Muscle layer of colon (tissue), 2 donors: Measurements from ENCODE around the gene CXCL9.
"Not testable (repeated sequence)": the region's sequence is repeated elsewhere in the genome, so short reads cannot be mapped to it uniquely, and the experiment has no call there.

ENCODE experiments used
- H3K27ac ChIP-seq: one replicate; pipeline ENCODE4 v1.7.0; 2013; ENCODE audit warnings: low read depth, mild to moderate bottlenecking, low read length, moderate library complexity
- H3K27me3 ChIP-seq, 2 donors: one replicate each; pipeline ENCODE4 v1.7.0; 2013; ENCODE audit warnings: low read length in 2 of 2, mild to moderate bottlenecking in 2 of 2; ENCODE audit not compliant: insufficient read depth in 2 of 2, control insufficient read depth in 1 of 2
- H3K36me3 ChIP-seq: one replicate; pipeline ENCODE4 v1.7.0; 2013; ENCODE audit warnings: mild to moderate bottlenecking, low read length; ENCODE audit not compliant: insufficient read depth
- H3K4me1 ChIP-seq: one replicate; pipeline ENCODE4 v1.7.0; 2013; ENCODE audit warnings: mild to moderate bottlenecking, low read length; ENCODE audit not compliant: insufficient read depth
- H3K4me3 ChIP-seq, 2 donors: one replicate each; pipeline ENCODE4 v1.7.0; 2013; ENCODE audit warnings: low read length in 2 of 2, low read depth in 1 of 2, mild to moderate bottlenecking in 1 of 2, moderate library complexity in 1 of 2
- H3K9ac ChIP-seq: one replicate; pipeline ENCODE4 v1.7.0; 2013; ENCODE audit warnings: low read length
- H3K9me3 ChIP-seq: one replicate; pipeline ENCODE4 v1.7.0; 2013; ENCODE audit warnings: mild to moderate bottlenecking, low read length
- donor health status: abdominal sarcoma.
- donor health status: Adenocarcinoma of cecum.

The CXCL9 gene

DNA sequence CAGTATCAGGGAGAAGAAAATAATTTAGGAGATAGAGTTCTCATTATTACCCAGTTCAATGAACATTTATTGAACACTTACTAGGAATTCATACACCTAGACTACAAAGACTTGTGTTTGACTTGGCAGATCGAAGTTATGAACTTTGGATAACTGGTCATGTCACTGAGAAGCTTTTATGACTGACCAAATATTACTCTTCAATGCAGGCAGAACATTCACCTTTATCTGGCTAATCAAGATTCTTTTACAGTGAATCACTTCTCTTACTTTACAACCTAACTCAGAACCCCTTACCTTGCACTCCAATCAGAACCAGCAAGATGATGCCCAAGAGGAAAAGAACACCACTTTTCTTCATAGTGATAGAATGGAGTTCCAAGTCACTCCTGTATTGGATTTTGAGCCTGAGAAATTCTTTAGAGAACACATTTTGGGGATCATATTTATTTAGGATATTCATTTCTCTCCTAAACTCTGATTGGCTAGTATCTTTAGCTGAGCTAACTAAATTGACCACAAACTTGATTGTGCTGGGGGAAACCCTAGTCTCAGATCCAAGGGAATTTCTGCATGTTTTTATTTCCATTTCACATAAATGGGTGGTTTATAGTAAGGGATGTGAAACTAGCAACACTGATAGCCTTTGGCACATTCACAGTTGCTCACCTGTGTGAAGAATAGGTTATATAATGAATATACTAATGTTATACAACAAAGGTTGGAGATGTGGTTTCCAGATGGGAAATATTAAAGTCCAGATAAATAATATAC is at the start of gene CXCL9:
Gene CXCL9, minus strand, starts transcription at position 421 of the 774 bp plus-strand sequence. Its CDS starts 60 bp downstream, at position 361.
- Histone ChIP-seq H3K36me3 (no peaks in the 10 kb centered on the region), H3K9ac (no peak within 1 kb of the TSS), H3K4me1 (peaks cover 4% of the 10 kb centered on the region), H3K27ac (no peak within 1 kb of the TSS), H3K4me3 (no peak within 1 kb of the TSS), H3K9me3 (no peaks in the 10 kb centered on the region), H3K27me3 (no peaks in the 10 kb centered on the region)

DNA sequence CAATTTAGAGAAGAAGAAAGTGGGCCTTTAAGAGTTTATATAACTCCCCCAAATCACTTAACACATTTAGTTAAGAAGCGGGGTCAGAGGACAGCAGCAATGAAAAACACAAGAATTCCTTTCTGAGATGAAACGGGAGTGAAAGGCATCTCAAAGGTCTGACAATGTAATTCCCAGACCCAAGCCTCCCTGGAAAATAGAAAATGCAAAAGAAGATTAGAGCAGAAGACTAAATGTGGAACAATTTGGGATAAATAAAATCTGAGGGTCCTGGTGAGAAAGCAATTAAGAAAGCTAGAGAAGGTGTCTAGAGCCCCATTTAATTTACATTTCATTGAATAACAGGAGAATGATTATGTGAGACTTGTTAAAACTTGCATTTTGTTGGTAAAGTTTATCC is 48.1 kb upstream of the CXCL9 start:
- Histone ChIP-seq H3K27ac (no peak overlapping the region), H3K9me3 (no peaks in the 10 kb centered on the region), H3K4me1 (no peaks in the 10 kb centered on the region), H3K9ac (no peak overlapping the region), H3K36me3 (no peaks in the 10 kb centered on the region), H3K27me3 (peaks cover 0 to 11% of the 10 kb centered on the region in 2 donors), H3K4me3 (no peak overlapping the region)

DNA sequence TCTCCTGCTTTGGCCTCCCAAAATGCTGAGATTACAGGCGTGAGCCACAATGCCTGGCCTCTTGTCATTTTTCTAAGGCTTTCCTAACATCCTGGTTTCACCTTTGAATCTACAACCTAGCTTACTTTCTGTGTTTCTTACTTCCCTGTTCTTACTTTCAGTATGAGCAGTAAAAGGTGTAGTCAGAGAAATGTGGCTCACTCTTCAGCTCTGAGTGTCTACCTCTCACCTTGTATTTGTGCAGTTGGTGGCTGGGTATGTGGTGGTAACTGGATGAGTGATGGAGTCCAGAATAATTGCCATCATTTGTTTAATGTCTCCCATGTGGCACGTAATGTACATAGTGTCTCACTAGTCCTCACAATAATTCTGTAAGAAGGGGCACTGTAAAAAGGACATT is 47.7 kb upstream of the CXCL9 start:
- H3K4me3 ChIP-seq, result no peak overlapping the region

DNA sequence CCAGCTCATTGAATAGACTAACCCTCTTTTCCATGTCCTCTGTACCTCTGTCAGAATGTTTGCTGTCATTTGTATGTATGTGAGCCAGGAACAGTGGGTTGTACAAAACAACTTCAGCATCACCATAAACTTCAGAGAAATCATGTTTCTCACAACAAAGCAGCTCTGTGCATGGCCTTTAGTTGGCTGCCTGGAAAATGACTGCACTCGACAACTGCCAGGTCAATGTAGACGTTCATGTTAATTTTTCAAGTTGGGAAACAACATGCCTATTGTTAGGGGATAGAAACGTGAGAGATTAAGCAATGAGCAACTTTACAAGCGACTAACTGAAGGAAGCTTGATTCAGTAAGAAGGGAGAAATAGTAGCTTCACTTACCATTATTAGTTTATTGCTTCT is 46.4 kb upstream of the CXCL9 start:
- Histone ChIP-seq H3K27me3 (peaks cover 0 to 11% of the 10 kb centered on the region in 2 donors), H3K4me1 (no peaks in the 10 kb centered on the region), H3K36me3 (no peaks in the 10 kb centered on the region), H3K4me3 (no peak overlapping the region), H3K27ac (no peak overlapping the region), H3K9ac (no peak overlapping the region), H3K9me3 (no peaks in the 10 kb centered on the region)

More for the DNA sequence above, 47.7 kb upstream of the CXCL9 start:
- Histone ChIP-seq H3K9me3 (no peaks in the 10 kb centered on the region), H3K4me1 (no peaks in the 10 kb centered on the region), H3K27ac (no peak overlapping the region), H3K36me3 (no peaks in the 10 kb centered on the region), H3K27me3 (peaks cover 0 to 11% of the 10 kb centered on the region in 2 donors), H3K9ac (no peak overlapping the region)

DNA sequence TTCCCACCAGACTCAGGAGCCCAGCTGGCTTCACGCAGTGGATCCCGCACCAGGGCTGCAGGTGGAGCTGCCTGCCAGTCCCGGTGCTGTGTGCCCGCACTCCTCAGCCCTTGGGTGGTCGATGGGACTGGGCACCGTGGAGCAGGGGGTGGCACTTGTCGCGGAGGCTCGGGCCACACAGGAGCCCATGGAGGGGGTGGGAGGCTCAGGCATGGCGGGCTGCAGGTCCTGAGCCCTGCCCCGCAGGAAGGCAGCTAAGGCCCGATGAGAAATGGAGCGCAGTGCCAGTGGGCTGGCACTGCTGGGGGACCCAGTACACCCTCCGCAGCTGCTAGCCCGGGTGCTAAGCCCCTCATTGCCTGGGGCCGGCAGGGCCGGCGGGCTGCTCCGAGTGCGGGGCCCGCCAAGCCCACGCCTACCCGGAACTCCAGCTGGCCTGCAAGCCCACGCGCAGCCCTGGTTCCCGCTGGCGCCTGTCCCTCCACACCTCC is 43.3 kb upstream of the CXCL9 start:
- not testable (repeated sequence) for H3K9me3 ChIP-seq, H3K27ac ChIP-seq, H3K36me3 ChIP-seq, H3K27me3 ChIP-seq, H3K4me3 ChIP-seq, H3K9ac ChIP-seq, H3K4me1 ChIP-seq

DNA sequence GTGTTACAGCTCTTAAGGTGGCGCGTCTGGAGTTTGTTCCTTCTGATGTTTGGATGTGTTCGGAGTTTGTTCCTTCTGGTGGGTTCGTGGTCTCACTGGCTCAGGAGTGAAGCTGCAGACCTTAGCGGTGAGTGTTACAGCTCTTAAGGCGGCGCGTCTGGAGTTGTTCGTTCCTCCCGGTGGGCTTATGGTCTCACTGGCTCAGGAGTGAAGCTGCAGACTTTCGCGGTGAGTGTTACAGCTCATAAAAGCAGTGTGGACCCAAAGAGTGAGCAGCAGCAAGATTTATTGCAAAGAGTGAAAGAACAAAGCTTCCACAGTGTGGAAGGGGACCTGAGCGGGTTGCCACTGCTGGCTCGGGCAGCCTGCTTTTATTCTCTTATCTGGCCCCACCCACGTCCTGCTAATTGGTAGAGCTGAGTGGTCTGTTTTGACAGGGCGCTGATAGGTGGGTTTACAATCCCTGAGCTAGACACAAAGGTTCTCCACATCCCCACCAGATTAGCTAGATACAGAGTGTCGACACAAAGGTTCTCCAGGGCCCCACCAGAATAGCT is 42.6 kb upstream of the CXCL9 start:
- not testable (repeated sequence) for H3K27ac ChIP-seq, H3K9ac ChIP-seq, H3K9me3 ChIP-seq, H3K36me3 ChIP-seq, H3K27me3 ChIP-seq, H3K4me3 ChIP-seq, H3K4me1 ChIP-seq

DNA sequence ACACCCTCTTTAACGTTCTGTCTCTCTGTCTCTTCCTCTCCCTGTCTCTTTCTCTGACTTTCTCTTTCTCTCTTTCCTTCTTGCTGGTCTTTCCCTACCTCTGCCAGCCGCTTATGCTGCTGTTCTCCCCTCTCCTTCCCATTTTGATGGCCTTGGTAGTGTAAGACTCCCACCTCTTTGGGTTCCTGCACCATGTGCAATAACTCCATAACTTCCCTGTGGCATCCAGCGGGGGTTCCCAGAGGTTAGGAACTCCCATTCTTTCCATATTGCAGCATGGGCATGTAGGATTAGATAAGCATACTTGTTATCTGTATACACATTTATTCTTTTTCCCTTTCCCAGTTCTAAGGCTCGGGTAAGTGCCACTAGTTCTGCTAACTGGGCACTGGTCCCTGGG is 37.4 kb upstream of the CXCL9 start:
- not testable (repeated sequence) for H3K9ac ChIP-seq, H3K27me3 ChIP-seq, H3K4me1 ChIP-seq, H3K27ac ChIP-seq, H3K36me3 ChIP-seq, H3K4me3 ChIP-seq, H3K9me3 ChIP-seq

DNA sequence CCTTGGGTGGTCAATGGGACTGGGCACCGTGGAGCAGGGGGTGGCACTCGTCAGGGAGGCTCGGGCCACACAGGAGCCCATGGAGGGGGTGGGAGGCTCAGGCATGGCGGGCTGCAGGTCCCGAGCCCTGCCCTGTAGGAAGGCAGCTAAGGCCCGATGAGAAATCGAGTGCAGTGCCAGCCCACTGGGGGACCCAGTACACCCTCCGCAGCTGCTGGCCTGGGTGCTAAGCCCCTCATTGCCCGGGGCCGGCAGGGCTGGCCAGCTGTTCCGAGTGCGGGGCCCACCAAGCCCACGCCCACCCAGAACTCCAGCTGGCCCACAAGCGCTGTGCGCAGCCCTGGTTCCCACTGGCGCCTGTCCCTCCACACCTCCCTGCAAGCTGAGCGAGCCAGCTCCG is 36.0 kb upstream of the CXCL9 start:
- not testable (repeated sequence) for H3K36me3 ChIP-seq, H3K9me3 ChIP-seq, H3K27me3 ChIP-seq, H3K27ac ChIP-seq, H3K9ac ChIP-seq, H3K4me1 ChIP-seq, H3K4me3 ChIP-seq

DNA sequence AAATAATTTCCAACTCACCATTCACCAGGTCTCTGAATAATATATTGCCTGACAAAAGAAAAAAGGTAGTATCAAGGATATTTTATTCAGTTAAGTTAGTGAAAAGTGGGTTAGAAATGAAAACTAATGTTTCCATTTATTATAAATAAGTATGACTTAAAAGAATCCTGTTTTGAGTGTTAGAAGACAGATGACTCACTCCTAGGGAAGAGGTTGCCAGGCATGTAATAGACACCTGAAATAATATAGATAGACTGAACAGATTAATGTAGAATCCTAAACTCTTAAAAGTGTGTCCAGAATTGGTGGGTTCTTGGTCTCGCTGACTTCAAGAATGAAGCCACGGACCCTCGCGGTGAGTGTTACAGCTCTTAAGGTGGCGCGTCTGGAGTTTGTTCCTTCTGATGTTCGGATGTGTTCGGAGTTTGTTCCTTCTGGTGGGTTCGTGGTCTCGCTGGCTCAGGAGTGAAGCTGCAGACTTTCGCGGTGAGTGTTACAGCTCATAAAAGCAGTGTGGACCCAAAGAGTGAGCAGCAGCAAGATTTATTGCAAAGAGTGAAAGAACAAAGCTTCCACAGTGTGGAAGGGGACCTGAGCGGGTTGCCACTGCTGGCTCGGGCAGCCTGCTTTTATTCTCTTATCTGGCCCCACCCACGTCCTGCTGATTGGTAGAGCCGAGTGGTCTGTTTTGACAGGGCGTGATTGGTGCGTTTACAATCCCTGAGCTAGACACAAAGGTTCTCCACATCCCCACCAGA is 35.1 kb upstream of the CXCL9 start:
- H3K27ac ChIP-seq, H3K4me3 ChIP-seq, H3K9me3 ChIP-seq, H3K36me3 ChIP-seq, H3K9ac ChIP-seq, H3K4me1 ChIP-seq, H3K27me3 ChIP-seq: not testable (repeated sequence)

DNA sequence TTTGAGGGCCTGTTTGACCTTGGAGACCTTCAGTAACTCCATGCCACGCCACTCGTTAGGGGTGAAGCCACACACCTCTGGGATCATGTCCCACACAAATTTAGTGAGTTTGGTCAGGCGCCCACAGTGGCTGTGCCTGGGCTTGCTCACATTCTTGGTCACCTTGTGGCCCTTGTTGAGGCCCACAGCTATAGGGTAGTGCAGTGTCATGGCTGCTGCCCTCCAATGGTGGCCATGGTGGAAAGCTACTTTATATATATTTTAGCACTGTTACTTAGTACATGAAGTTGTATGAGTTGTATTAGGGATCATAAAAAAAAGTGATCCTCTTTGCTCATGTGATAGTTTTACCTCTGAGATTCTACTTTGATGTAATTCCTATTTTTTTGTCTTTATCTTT is 29.5 kb upstream of the CXCL9 start:
- Histone ChIP-seq H3K27ac (no peak overlapping the region), H3K27me3 (no peaks in the 10 kb centered on the region), H3K9ac (no peak overlapping the region), H3K36me3 (no peaks in the 10 kb centered on the region), H3K4me3 (no peak overlapping the region), H3K4me1 (no peaks in the 10 kb centered on the region), H3K9me3 (no peaks in the 10 kb centered on the region)

DNA sequence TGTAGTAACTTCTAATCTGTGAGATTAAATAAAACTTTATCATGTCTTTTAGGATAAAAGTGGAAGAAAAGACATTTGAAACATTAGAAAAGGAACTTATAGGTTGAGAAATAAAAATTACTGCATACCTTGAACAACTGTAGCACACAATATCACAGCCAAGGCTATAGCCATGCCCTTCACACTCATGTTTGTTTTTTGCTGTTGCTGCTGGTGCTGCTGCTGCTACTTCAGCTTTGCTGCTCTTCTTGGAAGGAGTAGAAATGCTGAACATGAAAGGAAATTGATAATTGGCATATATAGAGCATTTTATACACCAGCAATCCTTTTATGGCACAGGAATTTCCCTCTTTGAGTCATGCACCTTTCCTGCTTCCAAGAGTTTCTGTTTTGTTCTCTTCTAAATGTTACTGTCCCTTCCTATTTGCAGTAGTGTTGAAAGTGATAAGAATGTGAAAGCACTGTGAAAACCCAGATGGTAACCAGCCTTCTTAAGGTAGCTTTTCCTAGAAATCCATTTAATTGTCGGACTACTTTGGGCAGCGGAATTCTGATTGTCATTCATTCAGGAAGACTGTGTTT is 28.6 kb upstream of the CXCL9 start, which contains the start of gene CXCL11:
Gene CXCL11, minus strand, starts transcription at position 272 of the 582 bp plus-strand sequence. Its CDS starts 83 bp downstream, at position 189.
- H3K4me3 ChIP-seq, result no peak within 1 kb of the TSS
- no peaks in the 10 kb centered on the region for H3K27me3 ChIP-seq
- no peaks in the 10 kb centered on the region for H3K9me3 ChIP-seq
- H3K9ac ChIP-seq, result no peak within 1 kb of the TSS
- no peaks in the 10 kb centered on the region for H3K4me1 ChIP-seq
- no peaks in the 10 kb centered on the region for H3K36me3 ChIP-seq
- H3K27ac ChIP-seq, result no peak within 1 kb of the TSS
